Liver (tissue), 9 donors: ENCODE measurements around the gene DST. TPM values are rescaled to one million over a fixed set of nuclear protein-coding genes. Genes with fewer than 3 reads are reported as not detected.
A peak's percentile ranks its signal among the peaks of the same experiment; 100 is the strongest.

Experiments
- DNase-seq: peaks from one replicate; pipeline ENCODE4 v3.0.0-alpha.2; 2017; ENCODE audit warnings: low spot score
- H3K27ac ChIP-seq, 2 donors: one replicate each; pipeline ENCODE4 v1.7.0; 2013; ENCODE audit warnings: inconsistent platforms in 2 of 2, low read length in 2 of 2, control low read depth in 1 of 2, low read depth in 1 of 2, mild to moderate bottlenecking in 1 of 2
- H3K27me3 ChIP-seq, 4 donors: one replicate each; pipeline versions ENCODE4 v1.6.1 to v1.7.0; 2013; ENCODE audit warnings: low read length in 3 of 4, inconsistent platforms in 1 of 4, mild to moderate bottlenecking in 1 of 4, moderate library complexity in 1 of 4; ENCODE audit not compliant: control insufficient read depth in 4 of 4, insufficient read depth in 4 of 4
- H3K36me3 ChIP-seq, 4 donors: one replicate each; pipeline versions ENCODE4 v1.6.1 to v1.7.0; 2013; ENCODE audit warnings: low read length in 3 of 4, mild to moderate bottlenecking in 3 of 4, low read depth in 1 of 4, moderate library complexity in 1 of 4; ENCODE audit not compliant: control insufficient read depth in 4 of 4, insufficient read depth in 3 of 4
- H3K4me1 ChIP-seq, 4 donors: one replicate each; pipeline versions ENCODE4 v1.6.1 to v1.7.0; 2013; ENCODE audit warnings: low read length in 3 of 4, mild to moderate bottlenecking in 3 of 4, moderate library complexity in 1 of 4; ENCODE audit not compliant: control insufficient read depth in 4 of 4, insufficient read depth in 4 of 4
- H3K4me3 ChIP-seq, 3 donors: one replicate each; pipeline versions ENCODE4 v1.6.1 to v1.7.0; 2013; ENCODE audit warnings: low read length in 3 of 3, control low read depth in 1 of 3, low read depth in 1 of 3, mild to moderate bottlenecking in 1 of 3
- H3K9ac ChIP-seq, 2 donors: one replicate each; pipeline ENCODE4 v1.7.0; 2013; ENCODE audit warnings: low read length in 2 of 2, mild to moderate bottlenecking in 2 of 2, moderate library complexity in 2 of 2, control low read depth in 1 of 2, low read depth in 1 of 2
- H3K9me3 ChIP-seq, 4 donors: one replicate each; pipeline versions ENCODE4 v1.6.1 to v1.7.0; 2013; ENCODE audit warnings: low read length in 3 of 4; ENCODE audit not compliant: control insufficient read depth in 4 of 4
- EGR1 ChIP-seq, 2 donors: IDR thresholded peaks; 2 replicates each; pipeline ENCODE4 v1.6.1; 2016 to 2018; ENCODE audit warnings: antibody characterized with exemption in 2 of 2, low read depth in 2 of 2
- FOXA1 ChIP-seq: IDR thresholded peaks from 2 replicates; pipeline ENCODE4 v1.6.1; 2016; ENCODE audit warnings: antibody characterized with exemption
- FOXA2 ChIP-seq: IDR thresholded peaks from 2 replicates; pipeline ENCODE4 v1.6.1; 2016; ENCODE audit warnings: antibody characterized with exemption
- GABPA ChIP-seq, 2 donors: IDR thresholded peaks in 1 of 2; conservative IDR thresholded peaks in 1 of 2; 2 replicates each; pipeline ENCODE4 v1.6.1; 2016; ENCODE audit warnings: antibody characterized with exemption in 2 of 2, mild to moderate bottlenecking in 1 of 2, moderate library complexity in 1 of 2
- HNF4A ChIP-seq, 2 donors: conservative IDR thresholded peaks; 2 replicates each; pipeline ENCODE4 v1.6.1; 2016; ENCODE audit warnings: antibody characterized with exemption in 2 of 2, mild to moderate bottlenecking in 2 of 2
- HNF4G ChIP-seq: IDR thresholded peaks from 2 replicates; pipeline ENCODE4 v1.6.1; 2016; ENCODE audit warnings: antibody characterized with exemption
- JUND ChIP-seq, 2 donors: IDR thresholded peaks; 2 replicates each; pipeline ENCODE4 v1.6.1; 2016; ENCODE audit warnings: antibody characterized with exemption in 2 of 2
- NR2F2 ChIP-seq: IDR thresholded peaks from 2 replicates; pipeline ENCODE4 v1.6.1; 2016; ENCODE audit warnings: antibody characterized with exemption
- RAD21 ChIP-seq, 2 donors: IDR thresholded peaks; 2 replicates each; pipeline ENCODE4 v1.6.1; 2016; ENCODE audit warnings: antibody characterized with exemption in 2 of 2, mild to moderate bottlenecking in 2 of 2
- RXRA ChIP-seq, 2 donors: IDR thresholded peaks; 2 replicates each; pipeline ENCODE4 v1.6.1; 2017 to 2018; ENCODE audit warnings: antibody characterized with exemption in 2 of 2, mild to moderate bottlenecking in 1 of 2
- SP1 ChIP-seq: IDR thresholded peaks from 2 replicates; pipeline ENCODE4 v1.6.1; 2018; ENCODE audit warnings: antibody characterized with exemption, mild to moderate bottlenecking
- TAF1 ChIP-seq: conservative IDR thresholded peaks from 2 replicates; pipeline ENCODE4 v1.6.1; 2016; ENCODE audit warnings: antibody characterized with exemption, mild to moderate bottlenecking
- WGBS: extraction: QIAGEN DNeasy Blood & Tissue Kit; methylation state at CpG from one replicate; pipeline ENCODE4 v1.1.7; 2013; 5-methylcytosine and 5-hydroxymethylcytosine counted together
- polyA plus RNA-seq, 2 donors: library from polyadenylated mRNA; stranded (reverse) in 1 of 2; unstranded in 1 of 2; fragments of 200-250 nt in 1 of 2; fragments of >200 nt in 1 of 2; fragmentation: Nextera tagmentation in 1 of 2; extraction: Ambion mirVana in 1 of 2; gene quantifications; one replicate each; pipeline versions ENCODE4 v1.2.1 to v1.2.3, GENCODE V29; 2013 to 2015
- total RNA-seq, 2 donors: library from RNA; depleted of rRNA; stranded (reverse); fragments of >200 nt; gene quantifications; one replicate each; pipeline ENCODE4 v1.2.3, GENCODE V29; 2014
- TF ChIP-seq, protein P1 (sequence below): IDR thresholded peaks from 2 replicates; pipeline ENCODE4 v1.6.1; 2016; ENCODE audit warnings: antibody characterized with exemption
- TF ChIP-seq, protein P2 (sequence below): IDR thresholded peaks from 2 replicates; pipeline ENCODE4 v1.6.1; 2016; ENCODE audit warnings: antibody characterized with exemption, mild to moderate bottlenecking
- TF ChIP-seq, protein P3 (sequence below): IDR thresholded peaks from 2 replicates; pipeline ENCODE4 v1.6.1; 2016; ENCODE audit warnings: antibody characterized with exemption
- TF ChIP-seq, protein P4 (sequence below): fragments of 150-350 bp; IDR thresholded peaks from 2 replicates; pipeline ENCODE4 v1.5.1; 2017; ENCODE audit warnings: improper control_type of control experiment, low read depth, low read length; ENCODE audit not compliant: missing input control
- donor health status: healthy.
- donor health status: healthy.
- donor health status: healthy.
- donor health status: healthy.
- donor health status: healthy.

Gene DST
- total and polyA plus RNA-seq, 4 donors: 30.5 to 234 (median 86.7) TPM

DNA sequence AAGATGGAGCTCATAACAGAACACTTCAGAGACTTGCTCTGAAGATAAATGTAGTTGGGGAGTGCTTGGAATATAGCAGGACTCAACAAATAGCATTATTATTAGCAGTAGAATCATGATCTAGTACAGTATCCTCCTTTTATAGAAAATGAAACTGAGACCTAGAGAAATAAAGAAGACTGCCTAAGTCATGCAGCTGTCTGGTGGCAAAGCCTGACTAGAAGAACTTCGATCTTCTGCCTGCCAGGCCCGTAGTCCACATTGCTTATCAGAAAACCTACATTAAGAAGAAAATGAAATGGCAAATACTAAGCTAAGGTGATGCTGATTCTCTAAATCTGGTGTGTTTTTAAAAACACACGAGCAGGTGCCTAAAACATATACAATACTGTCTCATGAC, 46.4 kb upstream of the DST start (continued):
- TF ChIP-seq, protein P1, sequence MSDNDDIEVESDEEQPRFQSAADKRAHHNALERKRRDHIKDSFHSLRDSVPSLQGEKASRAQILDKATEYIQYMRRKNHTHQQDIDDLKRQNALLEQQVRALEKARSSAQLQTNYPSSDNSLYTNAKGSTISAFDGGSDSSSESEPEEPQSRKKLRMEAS: no peak

DNA sequence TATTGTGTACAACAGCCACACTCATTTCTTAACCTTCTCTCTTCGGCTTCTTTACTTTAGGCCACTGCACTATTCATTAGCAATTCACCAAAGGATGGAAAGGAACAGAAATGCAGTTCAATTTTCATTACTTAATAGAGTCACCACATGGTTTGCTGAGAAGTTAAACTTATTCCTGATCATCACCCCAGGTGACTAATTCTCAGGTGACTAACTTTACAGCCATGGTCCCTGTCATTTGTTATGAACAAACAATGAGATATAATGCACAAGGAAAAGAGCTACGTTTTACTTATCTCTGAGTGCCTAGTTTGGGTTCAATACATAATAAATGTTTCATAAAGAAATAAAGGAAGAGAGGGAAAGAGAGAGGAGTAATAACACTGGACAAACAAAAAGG, 45.8 kb upstream of the DST start:
- H3K27ac ChIP-seq: peak overlapping the region; percentile 91 to 99

DNA sequence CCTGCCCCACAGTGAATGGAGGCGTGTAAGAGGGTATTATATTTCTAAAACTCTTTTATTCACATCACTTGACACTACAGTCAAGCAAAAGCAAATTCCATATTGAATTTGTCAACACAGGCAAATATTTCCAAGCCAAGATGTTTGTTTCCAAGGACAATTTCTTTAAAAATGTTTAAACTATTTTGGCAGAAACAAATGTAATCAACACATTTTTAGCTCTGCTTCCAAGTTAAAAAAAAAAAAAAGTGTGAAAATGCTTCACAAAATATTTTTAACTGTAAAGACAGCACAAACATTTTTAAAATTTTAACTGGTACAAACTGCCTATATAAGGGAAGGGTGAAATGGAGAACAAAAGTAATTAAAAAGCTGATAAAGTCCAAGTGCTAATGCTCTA, 44.9 kb upstream of the DST start:
- TF ChIP-seq, protein P2, sequence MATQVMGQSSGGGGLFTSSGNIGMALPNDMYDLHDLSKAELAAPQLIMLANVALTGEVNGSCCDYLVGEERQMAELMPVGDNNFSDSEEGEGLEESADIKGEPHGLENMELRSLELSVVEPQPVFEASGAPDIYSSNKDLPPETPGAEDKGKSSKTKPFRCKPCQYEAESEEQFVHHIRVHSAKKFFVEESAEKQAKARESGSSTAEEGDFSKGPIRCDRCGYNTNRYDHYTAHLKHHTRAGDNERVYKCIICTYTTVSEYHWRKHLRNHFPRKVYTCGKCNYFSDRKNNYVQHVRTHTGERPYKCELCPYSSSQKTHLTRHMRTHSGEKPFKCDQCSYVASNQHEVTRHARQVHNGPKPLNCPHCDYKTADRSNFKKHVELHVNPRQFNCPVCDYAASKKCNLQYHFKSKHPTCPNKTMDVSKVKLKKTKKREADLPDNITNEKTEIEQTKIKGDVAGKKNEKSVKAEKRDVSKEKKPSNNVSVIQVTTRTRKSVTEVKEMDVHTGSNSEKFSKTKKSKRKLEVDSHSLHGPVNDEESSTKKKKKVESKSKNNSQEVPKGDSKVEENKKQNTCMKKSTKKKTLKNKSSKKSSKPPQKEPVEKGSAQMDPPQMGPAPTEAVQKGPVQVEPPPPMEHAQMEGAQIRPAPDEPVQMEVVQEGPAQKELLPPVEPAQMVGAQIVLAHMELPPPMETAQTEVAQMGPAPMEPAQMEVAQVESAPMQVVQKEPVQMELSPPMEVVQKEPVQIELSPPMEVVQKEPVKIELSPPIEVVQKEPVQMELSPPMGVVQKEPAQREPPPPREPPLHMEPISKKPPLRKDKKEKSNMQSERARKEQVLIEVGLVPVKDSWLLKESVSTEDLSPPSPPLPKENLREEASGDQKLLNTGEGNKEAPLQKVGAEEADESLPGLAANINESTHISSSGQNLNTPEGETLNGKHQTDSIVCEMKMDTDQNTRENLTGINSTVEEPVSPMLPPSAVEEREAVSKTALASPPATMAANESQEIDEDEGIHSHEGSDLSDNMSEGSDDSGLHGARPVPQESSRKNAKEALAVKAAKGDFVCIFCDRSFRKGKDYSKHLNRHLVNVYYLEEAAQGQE: no peak
- TF ChIP-seq FOXA2 (no peak), RXRA (IDR thresholded peaks at IDR 0.05) (no peak), RAD21 (IDR thresholded peaks at IDR 0.05) (no peak)
- TF ChIP-seq, protein P3, sequence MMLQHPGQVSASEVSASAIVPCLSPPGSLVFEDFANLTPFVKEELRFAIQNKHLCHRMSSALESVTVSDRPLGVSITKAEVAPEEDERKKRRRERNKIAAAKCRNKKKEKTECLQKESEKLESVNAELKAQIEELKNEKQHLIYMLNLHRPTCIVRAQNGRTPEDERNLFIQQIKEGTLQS: no peak

More for the DNA sequence above, 45.8 kb upstream of the DST start:
- 63% methylated on average over 2 of the region's 2 CpGs for WGBS
- Histone ChIP-seq H3K9me3 (no peaks in the 10 kb centered on the region), H3K4me3 (peak overlapping the region in 1 of 3 donors; percentile 53), H3K4me1 (peaks cover 2 to 45% (median 12%) of the 10 kb centered on the region in 4 donors), H3K27me3 (no peaks in the 10 kb centered on the region), H3K9ac (peak overlapping the region; percentile 45 to 64), H3K36me3 (no peaks in the 10 kb centered on the region)
- DNase-seq: no peak
- TF ChIP-seq TAF1 (no peak), HNF4G (no peak)

DNA sequence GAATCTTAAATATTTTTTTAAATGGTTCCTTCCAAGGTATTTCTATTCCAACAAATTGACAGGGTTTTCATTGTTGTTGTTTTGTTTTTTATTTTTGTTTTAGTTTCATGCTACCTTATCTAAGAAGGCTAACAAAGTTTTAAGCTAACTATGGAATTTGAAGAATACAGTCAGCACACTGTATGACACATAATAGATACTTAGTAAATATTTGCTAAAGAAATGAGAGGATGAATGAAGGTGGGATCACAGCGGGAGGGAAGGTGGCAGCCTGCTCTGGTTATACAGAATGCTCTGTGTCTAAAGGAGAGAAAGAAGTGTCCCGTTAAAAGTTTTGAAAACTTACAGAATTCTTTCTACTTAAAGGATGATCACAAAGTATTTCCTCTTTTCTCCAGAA, 43.7 kb upstream of the DST start:
- H3K36me3 ChIP-seq: no peaks in the 10 kb centered on the region
- no peaks in the 10 kb centered on the region for H3K9me3 ChIP-seq
- peaks cover 2 to 52% (median 12%) of the 10 kb centered on the region in 4 donors for H3K4me1 ChIP-seq
- H3K4me3 ChIP-seq: no peak overlapping the region
- H3K27ac ChIP-seq: peak overlapping the region; percentile 85 to 91
- H3K9ac ChIP-seq: peak overlapping the region in 1 of 2 donors; percentile 2
- DNase-seq: no peak
- TF ChIP-seq, protein P3: no peak
- TF ChIP-seq, protein P2: no peak
- TF ChIP-seq HNF4A (conservative IDR thresholded peaks at IDR 0.05) (no peak), FOXA2 (no peak), HNF4G (no peak), RAD21 (IDR thresholded peaks at IDR 0.05) (no peak), JUND (IDR thresholded peaks at IDR 0.05) (no peak), GABPA (IDR thresholded peaks at IDR 0.05 in 1 of 2, conservative IDR thresholded peaks at IDR 0.05 in 1 of 2) (no peak), RXRA (IDR thresholded peaks at IDR 0.05) (no peak), EGR1 (IDR thresholded peaks at IDR 0.05; ENCODE audit: low read depth in 2 of 2) (no peak), NR2F2 (no peak), FOXA1 (no peak), SP1 (no peak)
- TF ChIP-seq, protein P4, sequence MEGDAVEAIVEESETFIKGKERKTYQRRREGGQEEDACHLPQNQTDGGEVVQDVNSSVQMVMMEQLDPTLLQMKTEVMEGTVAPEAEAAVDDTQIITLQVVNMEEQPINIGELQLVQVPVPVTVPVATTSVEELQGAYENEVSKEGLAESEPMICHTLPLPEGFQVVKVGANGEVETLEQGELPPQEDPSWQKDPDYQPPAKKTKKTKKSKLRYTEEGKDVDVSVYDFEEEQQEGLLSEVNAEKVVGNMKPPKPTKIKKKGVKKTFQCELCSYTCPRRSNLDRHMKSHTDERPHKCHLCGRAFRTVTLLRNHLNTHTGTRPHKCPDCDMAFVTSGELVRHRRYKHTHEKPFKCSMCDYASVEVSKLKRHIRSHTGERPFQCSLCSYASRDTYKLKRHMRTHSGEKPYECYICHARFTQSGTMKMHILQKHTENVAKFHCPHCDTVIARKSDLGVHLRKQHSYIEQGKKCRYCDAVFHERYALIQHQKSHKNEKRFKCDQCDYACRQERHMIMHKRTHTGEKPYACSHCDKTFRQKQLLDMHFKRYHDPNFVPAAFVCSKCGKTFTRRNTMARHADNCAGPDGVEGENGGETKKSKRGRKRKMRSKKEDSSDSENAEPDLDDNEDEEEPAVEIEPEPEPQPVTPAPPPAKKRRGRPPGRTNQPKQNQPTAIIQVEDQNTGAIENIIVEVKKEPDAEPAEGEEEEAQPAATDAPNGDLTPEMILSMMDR: no peak
- no peaks in the 10 kb centered on the region for H3K27me3 ChIP-seq
- WGBS: 74% methylated on average over 2 of the region's 2 CpGs

More for the DNA sequence above, 44.9 kb upstream of the DST start:
- Histone ChIP-seq H3K9me3 (no peaks in the 10 kb centered on the region), H3K9ac (no peak overlapping the region), H3K4me1 (peaks cover 2 to 49% (median 12%) of the 10 kb centered on the region in 4 donors), H3K36me3 (no peaks in the 10 kb centered on the region), H3K4me3 (no peak overlapping the region), H3K27ac (peak overlapping the region; percentile 91 to 99), H3K27me3 (no peaks in the 10 kb centered on the region)
- no peak for DNase-seq
- WGBS: 87% methylated on average over 1 of the region's 1 CpG
